GM12878 (cell line): Measurements from ENCODE around the gene RGS6. TPM values are rescaled to one million over a fixed set of nuclear protein-coding genes. Genes with fewer than 3 reads are reported as not detected.
A peak's percentile ranks its signal among the peaks of the same experiment; 100 is the strongest.

Experiments used
- ATF7 ChIP-seq: fragments of 450-650 bp; IDR thresholded peaks from 2 replicates; pipeline ENCODE4 v1.6.1; 2016; ENCODE audit warnings: low read depth, mild to moderate bottlenecking
- EGR1 ChIP-seq, 2 experiments: IDR thresholded peaks; 1 replicate in 1 of 2; 2 replicates in 1 of 2; pipeline ENCODE4 v1.6.1; 2011 to 2012; ENCODE audit warnings: low read depth in 2 of 2, low read length in 2 of 2, borderline replicate concordance in 1 of 2, mild to moderate bottlenecking in 1 of 2, moderate library complexity in 1 of 2
- EP300 ChIP-seq, 2 experiments: fragments of 150-350 bp in 1 of 2; IDR thresholded peaks; 2 replicates each; pipeline ENCODE4 v1.6.1; 2011 to 2012; ENCODE audit warnings: low read depth in 2 of 2, low read length in 2 of 2, borderline replicate concordance in 1 of 2, improper control_type of control experiment in 1 of 2, inconsistent platforms in 1 of 2; ENCODE audit not compliant: control insufficient read depth in 1 of 2
- MEF2A ChIP-seq: IDR thresholded peaks from 2 replicates; pipeline ENCODE4 v1.6.1; 2011; ENCODE audit warnings: low read depth, mild to moderate bottlenecking, low read length, moderate library complexity; ENCODE audit not compliant: insufficient read depth
- MEF2B ChIP-seq: fragments of 450-650 bp; IDR thresholded peaks from 2 replicates; pipeline ENCODE4 v1.6.1; 2018; ENCODE audit warnings: mild to moderate bottlenecking, moderate library complexity; ENCODE audit not compliant: partially characterized antibody, poor library complexity, severe bottlenecking
- MTA2 ChIP-seq: fragments of 450-650 bp; IDR thresholded peaks from 2 replicates; pipeline ENCODE4 v1.6.1; 2016; ENCODE audit warnings: low read depth, mild to moderate bottlenecking, moderate library complexity
- NFIC ChIP-seq: IDR thresholded peaks from 2 replicates; pipeline ENCODE4 v1.6.1; 2012; ENCODE audit warnings: low read depth, mild to moderate bottlenecking, inconsistent platforms, low read length, moderate library complexity
- NR2F1 ChIP-seq: fragments of 450-650 bp; conservative IDR thresholded peaks from 2 replicates; pipeline ENCODE4 v1.6.1; 2017; ENCODE audit warnings: mild to moderate bottlenecking
- ZBTB40 ChIP-seq: fragments of 450-650 bp; IDR thresholded peaks from 2 replicates; pipeline ENCODE4 v1.6.1; 2016; ENCODE audit warnings: mild to moderate bottlenecking, moderate library complexity, borderline replicate concordance
- polyA plus RNA-seq, 11 experiments: library from polyadenylated mRNA; depleted of rRNA in 4 of 11; unstranded in 6 of 11; stranded (reverse) in 5 of 11; fragments of >200 nt; fragmentation: Nextera tagmentation in 4 of 11; fragmentation: Illumina TruSeq in 1 of 11; extraction: Ambion mirVana in 4 of 11; extraction: Trizol in 1 of 11; gene quantifications; 1 replicate in 1 of 11; 2 replicates in 10 of 11; pipeline versions ENCODE4 v1.2.1 to v1.2.3, GENCODE V29; 2011 to 2016; ENCODE audit warnings: inconsistent platforms in 2 of 11, missing spikeins in 2 of 11, low read depth in 1 of 11
- total RNA-seq, 4 experiments: library from RNA; depleted of rRNA in 3 of 4; stranded (reverse); fragments of >200 nt in 3 of 4; fragmentation: Illumina TruSeq in 1 of 4; extraction: Trizol in 1 of 4; gene quantifications; 2 replicates each; pipeline versions ENCODE4 v1.2.1 to v1.2.3, GENCODE V29; 2013 to 2021

The RGS6 gene
- total and polyA plus RNA-seq, 10 of the 15 experiments (the other 5 are each of a cell fraction or from before 2014, with no cell fraction given), result 3.9 to 18.1 (median 12.4) TPM

DNA sequence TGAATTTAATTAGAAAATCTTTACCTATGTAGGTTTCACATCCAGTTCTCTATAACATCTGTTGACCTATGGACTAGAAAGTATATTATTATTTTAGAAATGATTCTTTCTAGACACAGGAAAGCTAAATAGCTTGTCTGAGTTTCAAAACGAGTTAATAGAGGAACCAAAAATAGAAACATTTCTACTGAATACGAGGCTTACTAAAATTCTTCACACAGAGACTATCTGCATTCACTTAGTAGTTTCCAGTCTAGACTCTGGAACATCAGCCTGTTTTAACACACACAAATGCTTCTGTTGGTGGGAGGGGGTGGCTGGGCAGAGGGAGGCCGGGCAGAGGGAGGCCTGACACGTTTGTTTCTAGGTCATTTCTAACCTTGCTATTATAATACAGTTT is 29.7 kb downstream of the RGS6 start (continued):
- no peak; the same call in 1 of the 2 replicates for TF ChIP-seq ZBTB40
- peak; percentile 48; the same call in 1 of the 2 replicates for TF ChIP-seq ATF7
- TF ChIP-seq EP300 (IDR thresholded peaks at IDR 0.05; ENCODE audit: borderline replicate concordance in 1 of 2, control insufficient read depth in 1 of 2, low read depth in 2 of 2, low read length in 2 of 2), result no peak
- peak; percentile 76; the same call in 1 of the 2 replicates for TF ChIP-seq MTA2
- TF ChIP-seq MEF2A, result peak; percentile 82
- TF ChIP-seq NR2F1, result peak; percentile 47; the same call in 1 of the 2 replicates
- TF ChIP-seq NFIC, result peak; percentile 70
- peak; percentile 95 for TF ChIP-seq MEF2B
- TF ChIP-seq EGR1 (IDR thresholded peaks at IDR 0.05; ENCODE audit: borderline replicate concordance in 1 of 2, low read depth in 2 of 2, low read length in 2 of 2), result no peak
- TF ChIP-seq, all 136 proteins: peak for 9
